Stimulated activated CD4-positive, alpha-beta T cell treated with anti-CD3 and anti-CD28 coated beads, Interleukin-4, amount 100 ng/mL, for 24 hours (primary cell): ENCODE results near the gene RGCC.

Source experiments
- DNase-seq: peaks from one replicate; pipeline ENCODE4 v3.0.0-alpha.2; 2020

The RGCC gene

GRCh38 chr13:41520016-41520659 is 62.8 kb downstream of the RGCC start:
- no peak for DNase-seq
